Natural killer cell (primary cell): ENCODE measurements around the gene FLACC1. TPM values are rescaled to one million over a fixed set of nuclear protein-coding genes. Genes with fewer than 3 reads are reported as not detected.

Experiments used
- ATAC-seq, 3 donors: fragments of 150-1000 bp in 2 of 3; fragments of 200-7000 bp in 1 of 3; cut with Tn5 transposase; 1 replicate in 1 of 3; 2 replicates in 2 of 3; pipeline ENCODE4 v1.10.0; 2021; ENCODE audit warnings: mild to moderate bottlenecking in 2 of 3, moderate library complexity in 2 of 3
- DNase-seq, 2 donors: peaks; one replicate each; pipeline versions ENCODE4 v3.0.0 to v3.0.0-alpha.2; 2013 to 2021; ENCODE audit warnings: mixed read lengths in 1 of 2
- H3K27ac ChIP-seq: one replicate; pipeline ENCODE4 v1.5.1; 2013; ENCODE audit warnings: mild to moderate bottlenecking, low read length
- H3K27me3 ChIP-seq: one replicate; pipeline ENCODE4 v1.6.1; 2013; ENCODE audit warnings: low read length; ENCODE audit not compliant: control insufficient read depth, insufficient read depth
- H3K36me3 ChIP-seq: one replicate; pipeline ENCODE4 v1.6.1; 2013; ENCODE audit warnings: low read length; ENCODE audit not compliant: control insufficient read depth, insufficient read depth
- H3K4me1 ChIP-seq: one replicate; pipeline ENCODE4 v1.6.1; 2013; ENCODE audit warnings: low read length; ENCODE audit not compliant: control insufficient read depth, insufficient read depth
- H3K4me3 ChIP-seq: one replicate; pipeline ENCODE4 v1.5.1; 2013; ENCODE audit warnings: low read length
- H3K9me3 ChIP-seq: one replicate; pipeline ENCODE4 v1.6.1; 2013; ENCODE audit warnings: low read length; ENCODE audit not compliant: control insufficient read depth, insufficient read depth
- H3K27ac Mint-ChIP-seq, 2 donors: one replicate each; pipeline ENCODE4 v1.8.0; 2022; ENCODE audit warnings: mild to moderate bottlenecking in 2 of 2, mixed read lengths in 2 of 2, moderate library complexity in 1 of 2
- H3K27me3 Mint-ChIP-seq, 2 donors: one replicate each; pipeline ENCODE4 v1.8.0; 2022; ENCODE audit warnings: low read depth in 2 of 2, mixed read lengths in 2 of 2
- H3K36me3 Mint-ChIP-seq: one replicate; pipeline ENCODE4 v1.8.0; 2022; ENCODE audit warnings: mixed read lengths
- H3K4me1 Mint-ChIP-seq, 2 donors: one replicate each; pipeline ENCODE4 v1.8.0; 2022; ENCODE audit warnings: mixed read lengths in 2 of 2
- H3K4me3 Mint-ChIP-seq: one replicate; pipeline ENCODE4 v1.8.0; 2022; ENCODE audit warnings: mild to moderate bottlenecking, moderate library complexity, mixed read lengths
- H3K9me3 Mint-ChIP-seq, 2 donors: one replicate each; pipeline ENCODE4 v1.8.0; 2022; ENCODE audit warnings: mixed read lengths in 2 of 2
- CTCF ChIP-seq: fragments of 200-600 bp; IDR thresholded peaks from one replicate; pipeline ENCODE4 v1.8.0; 2022; ENCODE audit warnings: antibody characterized with exemption
- WGBS: methylation state at CpG from one replicate; pipeline ENCODE4 v1.1.7; 2013; ENCODE audit warnings: missing lambda C conversion rate; ENCODE audit not compliant: insufficient coverage; 5-methylcytosine and 5-hydroxymethylcytosine counted together
- intact Hi-C: fragments of 100-400 bp; cut with micrococcal nuclease; formaldehyde crosslinking; loops from one replicate; pipeline ENCODE4 v1.14.2; 2022
- total RNA-seq, 4 donors: library from RNA; stranded (reverse); fragments of 120-200 nt in 1 of 4; gene quantifications; one replicate each; pipeline versions ENCODE4 v1.2.3 to v1.2.4, GENCODE V29; 2013 to 2022

Gene FLACC1
- total RNA-seq, 3 donors from 2014 or later (not counting 1 experiment from before 2014, with no cell fraction given) = 5.2 to 7.0 (median 6.8) TPM

GRCh38 chr2:201350879-201351278, 6.3 kb downstream of the FLACC1 start:
- Histone ChIP-seq H3K27ac (no peak overlapping the region), H3K9me3 (no peaks in the 10 kb centered on the region), H3K4me1 (no peaks in the 10 kb centered on the region), H3K36me3 (no peaks in the 10 kb centered on the region), H3K4me3 (no peak overlapping the region), H3K27me3 (no peaks in the 10 kb centered on the region)
- H3K27ac Mint-ChIP-seq = no peak overlapping the region
- no peak overlapping the region for H3K4me3 Mint-ChIP-seq
- TF ChIP-seq CTCF = no peak
- no peaks in the 10 kb centered on the region for H3K9me3 Mint-ChIP-seq
- ATAC-seq = no peak
- no peaks in the 10 kb centered on the region for H3K36me3 Mint-ChIP-seq
- no peaks in the 10 kb centered on the region for H3K27me3 Mint-ChIP-seq
- intact Hi-C loops = no loop called here
- WGBS = 93% methylated on average over 4 of the region's 4 CpGs
- H3K4me1 Mint-ChIP-seq = no peaks in the 10 kb centered on the region
- DNase-seq = no peak

GRCh38 chr2:201349601-201350000, 7.5 kb downstream of the FLACC1 start:
- intact Hi-C loops = no loop called here
- whole genome bisulfite sequencing = 92% methylated on average over 4 of the region's 4 CpGs
- no peak overlapping the region for H3K4me3 ChIP-seq
- Mint-ChIP-seq H3K4me3 (no peak overlapping the region), H3K9me3 (no peaks in the 10 kb centered on the region), H3K4me1 (peaks cover 0 to 2% of the 10 kb centered on the region in 2 donors), H3K36me3 (no peaks in the 10 kb centered on the region), H3K27ac (no peak overlapping the region), H3K27me3 (no peaks in the 10 kb centered on the region)
- no peaks in the 10 kb centered on the region for H3K4me1 ChIP-seq
- no peaks in the 10 kb centered on the region for H3K27me3 ChIP-seq
- H3K27ac ChIP-seq = no peak overlapping the region
- no peak for DNase-seq
- no peak for ATAC-seq
- no peaks in the 10 kb centered on the region for H3K9me3 ChIP-seq
- no peaks in the 10 kb centered on the region for H3K36me3 ChIP-seq
- TF ChIP-seq CTCF = no peak

- Mint-ChIP-seq H3K27me3 (no peaks in the 10 kb centered on the region), H3K4me3 (no peak overlapping the region), H3K9me3 (no peaks in the 10 kb centered on the region), H3K4me1 (peaks cover 0 to 3% of the 10 kb centered on the region in 2 donors), H3K36me3 (no peaks in the 10 kb centered on the region), H3K27ac (no peak overlapping the region)
- no peak overlapping the region for H3K27ac ChIP-seq
- no peaks in the 10 kb centered on the region for H3K27me3 ChIP-seq
- ATAC-seq = no peak
- no peak for TF ChIP-seq CTCF
- no peaks in the 10 kb centered on the region for H3K36me3 ChIP-seq
- WGBS = 75% methylated on average over 1 of the region's 1 CpG
- H3K4me3 ChIP-seq = no peak overlapping the region
- intact Hi-C loops = no loop called here
- no peaks in the 10 kb centered on the region for H3K4me1 ChIP-seq
- no peak for DNase-seq
- no peaks in the 10 kb centered on the region for H3K9me3 ChIP-seq
Measured at GRCh38 chr2:201348758-201349157, 8.4 kb downstream of the FLACC1 start.

- Mint-ChIP-seq H3K27me3 (no peaks in the 10 kb centered on the region), H3K4me1 (peaks cover 0 to 3% of the 10 kb centered on the region in 2 donors), H3K4me3 (no peak overlapping the region), H3K27ac (no peak overlapping the region), H3K36me3 (no peaks in the 10 kb centered on the region), H3K9me3 (no peaks in the 10 kb centered on the region)
- no peak for ATAC-seq
- no peaks in the 10 kb centered on the region for H3K4me1 ChIP-seq
- no peak for DNase-seq
- intact Hi-C loops = no loop called here
- no peaks in the 10 kb centered on the region for H3K36me3 ChIP-seq
- no peak overlapping the region for H3K4me3 ChIP-seq
- TF ChIP-seq CTCF = no peak
- no peak overlapping the region for H3K27ac ChIP-seq
- H3K9me3 ChIP-seq = no peaks in the 10 kb centered on the region
- 92% methylated on average over 4 of the region's 4 CpGs for WGBS
- H3K27me3 ChIP-seq = no peaks in the 10 kb centered on the region
Measured at GRCh38 chr2:201347138-201347537, 10.0 kb downstream of the FLACC1 start.
